Peyer's patch (tissue), 4 donors: ENCODE data around the gene CCDC92B. TPM values are rescaled to one million over a fixed set of nuclear protein-coding genes. Genes with fewer than 3 reads are reported as not detected.

ENCODE experiments used
- DNase-seq, 3 donors: peaks; one replicate each; pipeline ENCODE4 v3.0.0-alpha.2; 2017 to 2019
- H3K27ac ChIP-seq, 4 donors: fragments of 200-600 bp; sonication (generic); one replicate each; pipeline ENCODE4 v1.5.1; 2016 to 2019
- H3K27me3 ChIP-seq, 2 donors: fragments of 200-600 bp; sonication (generic); one replicate each; pipeline ENCODE4 v1.5.1; 2019
- H3K36me3 ChIP-seq, 3 donors: fragments of 200-600 bp; sonication (generic); one replicate each; pipeline ENCODE4 v1.5.1; 2016 to 2019
- H3K4me1 ChIP-seq, 4 donors: fragments of 200-600 bp; sonication (generic); one replicate each; pipeline ENCODE4 v1.5.1; 2016 to 2019
- H3K4me3 ChIP-seq, 4 donors: fragments of 200-600 bp; sonication (generic); 1 replicate in 3 of 4; 2 replicates in 1 of 4; pipeline ENCODE4 v1.5.1; 2016 to 2019; ENCODE audit warnings: mild to moderate bottlenecking in 1 of 4
- H3K9me3 ChIP-seq, 4 donors: fragments of 200-600 bp; sonication (generic); one replicate each; pipeline ENCODE4 v1.5.1; 2016 to 2019; ENCODE audit warnings: mild to moderate bottlenecking in 1 of 4
- CTCF ChIP-seq, 6 experiments: fragments of 450-650 bp in 4 of 6; fragments of 200-600 bp in 2 of 6; sonication (generic) in 1 of 6; IDR thresholded peaks; one replicate each; pipeline ENCODE4 v1.5.1; 2017 to 2019; ENCODE audit warnings: antibody characterized with exemption in 6 of 6, mild to moderate bottlenecking in 3 of 6, moderate library complexity in 1 of 6
- POLR2A ChIP-seq, 2 donors: fragments of 450-650 bp; IDR thresholded peaks; one replicate each; pipeline ENCODE4 v1.5.1; 2017; ENCODE audit warnings: antibody characterized with exemption in 2 of 2, mild to moderate bottlenecking in 2 of 2, moderate library complexity in 2 of 2
- total RNA-seq, 4 donors: library from RNA; depleted of rRNA; stranded (reverse); fragments of >200 nt; gene quantifications; one replicate each; pipeline ENCODE4 v1.1.0, GENCODE V29; 2016

Gene CCDC92B
- total RNA-seq, 4 donors from 2014 or later = 1.5 to 1.6 TPM; not detected in 2

DNA sequence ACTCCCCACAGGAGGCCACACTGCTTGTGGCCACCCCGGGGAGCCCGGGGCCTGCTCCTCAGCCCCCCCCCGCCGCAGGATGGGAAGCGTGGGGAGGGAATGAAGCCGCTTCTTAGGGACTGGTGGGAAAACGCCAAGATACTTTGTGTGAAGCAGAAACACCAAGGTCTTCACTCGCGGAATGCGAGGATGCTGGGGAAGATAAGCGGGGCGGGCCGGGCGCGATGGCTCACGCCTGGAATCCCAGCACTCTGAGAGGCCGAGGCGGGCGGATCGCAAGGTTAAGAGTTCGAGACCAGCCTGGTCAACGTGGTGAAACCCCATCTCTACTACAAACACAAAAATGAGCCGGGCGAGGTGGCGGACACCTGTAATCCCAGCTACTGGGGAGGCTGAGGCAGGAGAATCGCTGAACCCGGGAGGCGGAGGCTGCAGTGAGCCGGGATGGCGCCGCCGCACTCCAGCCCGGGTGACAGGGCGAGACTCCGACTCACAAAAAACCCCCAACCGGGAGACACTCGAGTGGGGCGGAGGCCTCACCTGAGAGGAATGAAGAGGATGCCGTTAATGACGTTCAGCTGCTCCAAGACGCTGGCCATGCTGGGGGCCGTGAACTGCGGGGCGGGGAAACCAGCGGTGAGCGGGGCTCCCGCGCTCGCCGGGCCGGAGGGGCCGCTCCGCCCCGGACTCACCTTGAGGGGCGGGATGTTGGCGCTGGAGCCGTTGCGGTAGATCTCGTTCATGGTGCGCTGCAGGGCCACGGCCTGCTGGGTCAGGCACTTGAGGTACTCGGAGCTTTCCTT is 58.2 kb downstream of the CCDC92B start:
- peak; percentile 15 to 43 (median 43) for DNase-seq
- Histone ChIP-seq H3K4me1 (no peaks in the 10 kb centered on the region), H3K4me3 (no peak overlapping the region), H3K36me3 (peaks cover 0 to 67% (median 0%) of the 10 kb centered on the region in 3 donors), H3K27me3 (no peaks in the 10 kb centered on the region), H3K9me3 (no peaks in the 10 kb centered on the region), H3K27ac (no peak overlapping the region)
- TF ChIP-seq CTCF (IDR thresholded peaks at IDR 0.05) (no peak), POLR2A (IDR thresholded peaks at IDR 0.05) (no peak)

DNA sequence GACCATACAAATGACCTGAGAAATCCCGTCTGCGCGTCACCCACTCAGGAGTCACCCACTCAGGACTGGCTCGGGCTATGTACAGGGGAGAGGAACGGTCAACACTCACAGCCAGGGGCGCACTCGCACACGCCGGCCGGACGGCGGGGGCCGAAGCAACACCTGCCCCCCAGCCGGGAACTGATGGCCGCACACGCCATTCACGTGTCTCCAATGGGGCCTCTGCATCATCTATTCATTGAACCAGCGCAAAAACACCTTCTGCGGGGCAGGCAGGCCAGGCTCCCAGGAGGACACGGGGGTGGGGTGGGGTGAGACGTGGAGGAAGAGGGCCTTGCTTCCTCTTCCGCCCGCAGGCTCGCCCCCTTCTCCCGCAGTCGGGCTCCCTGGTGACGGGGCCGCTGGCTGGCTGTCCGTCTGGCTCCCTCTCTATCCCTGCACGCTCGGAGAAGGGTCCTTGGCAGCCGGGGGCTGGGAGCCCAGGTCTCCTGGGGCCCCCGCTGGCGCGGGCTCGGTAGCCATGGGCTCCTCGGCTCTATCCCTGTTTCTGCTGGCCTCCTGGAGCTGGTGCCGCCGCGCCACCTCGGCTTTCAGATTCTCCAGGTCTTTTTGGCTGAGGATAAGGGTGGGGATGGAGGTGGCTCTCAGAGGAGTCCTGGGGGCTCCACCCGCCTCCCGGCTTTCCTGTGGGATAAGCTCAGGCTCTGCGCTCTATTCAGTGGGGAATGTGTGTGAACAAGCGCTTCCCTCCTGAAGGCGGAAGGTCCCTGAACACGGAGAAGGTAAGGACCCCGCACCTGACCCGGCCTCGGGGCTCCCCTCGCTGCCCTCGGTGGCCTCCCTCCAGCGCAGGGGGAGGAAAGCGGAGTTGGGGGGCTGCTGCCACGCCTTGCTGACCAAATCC is 59.0 kb downstream of the CCDC92B start:
- H3K36me3 ChIP-seq = peaks cover 0 to 59% (median 0%) of the 10 kb centered on the region in 3 donors
- H3K9me3 ChIP-seq = no peaks in the 10 kb centered on the region
- no peak overlapping the region for H3K27ac ChIP-seq
- TF ChIP-seq POLR2A (IDR thresholded peaks at IDR 0.05) (no peak), CTCF (IDR thresholded peaks at IDR 0.05) (no peak)
- DNase-seq = peak in 2 of 3 donors; percentile 14 to 49
- no peaks in the 10 kb centered on the region for H3K27me3 ChIP-seq
- no peak overlapping the region for H3K4me3 ChIP-seq
- no peaks in the 10 kb centered on the region for H3K4me1 ChIP-seq

DNA sequence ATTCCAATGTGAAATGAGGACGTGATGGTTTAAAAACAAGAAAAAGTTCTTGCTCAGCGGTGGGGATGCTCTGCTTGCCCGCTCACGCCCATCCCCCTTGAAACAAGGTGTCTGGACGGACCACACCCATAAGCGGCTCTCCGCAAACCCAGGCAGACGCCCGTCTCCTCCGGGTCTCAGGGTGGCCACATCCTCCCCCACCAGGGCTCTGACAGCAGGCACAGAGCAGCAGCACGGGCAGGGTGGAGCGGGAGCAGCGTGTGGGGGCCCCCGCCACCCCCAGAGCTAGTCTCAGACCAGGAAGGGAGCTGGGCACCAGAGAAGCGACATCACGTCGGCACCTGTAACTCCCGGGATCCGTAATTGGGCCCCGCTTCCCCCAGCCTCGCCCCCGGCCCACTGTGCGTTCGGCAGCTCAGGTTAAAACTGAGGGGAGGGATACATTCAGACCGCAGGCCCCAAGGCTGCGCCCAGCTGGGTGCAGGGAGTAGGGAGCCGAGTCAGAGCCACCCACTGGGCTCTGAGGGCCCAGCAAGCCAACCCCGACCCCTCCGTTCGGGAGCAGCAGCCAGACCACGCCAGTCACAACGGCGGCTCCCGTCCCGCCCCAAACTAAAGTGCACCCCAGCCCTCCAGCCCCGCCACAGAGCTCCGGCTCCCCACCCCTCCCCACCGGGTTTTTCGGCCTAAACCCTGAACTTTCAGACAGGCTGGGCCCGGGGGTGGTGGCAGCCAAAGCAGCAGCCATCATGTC is 59.9 kb downstream of the CCDC92B start:
- no peak overlapping the region for H3K4me3 ChIP-seq
- H3K4me1 ChIP-seq = no peaks in the 10 kb centered on the region
- peaks cover 0 to 50% (median 0%) of the 10 kb centered on the region in 3 donors for H3K36me3 ChIP-seq
- H3K9me3 ChIP-seq = no peaks in the 10 kb centered on the region
- H3K27me3 ChIP-seq = no peaks in the 10 kb centered on the region
- no peak overlapping the region for H3K27ac ChIP-seq
- TF ChIP-seq CTCF (IDR thresholded peaks at IDR 0.05) (no peak), POLR2A (IDR thresholded peaks at IDR 0.05) (no peak)
- DNase-seq = peak; percentile 35 to 67 (median 52)

DNA sequence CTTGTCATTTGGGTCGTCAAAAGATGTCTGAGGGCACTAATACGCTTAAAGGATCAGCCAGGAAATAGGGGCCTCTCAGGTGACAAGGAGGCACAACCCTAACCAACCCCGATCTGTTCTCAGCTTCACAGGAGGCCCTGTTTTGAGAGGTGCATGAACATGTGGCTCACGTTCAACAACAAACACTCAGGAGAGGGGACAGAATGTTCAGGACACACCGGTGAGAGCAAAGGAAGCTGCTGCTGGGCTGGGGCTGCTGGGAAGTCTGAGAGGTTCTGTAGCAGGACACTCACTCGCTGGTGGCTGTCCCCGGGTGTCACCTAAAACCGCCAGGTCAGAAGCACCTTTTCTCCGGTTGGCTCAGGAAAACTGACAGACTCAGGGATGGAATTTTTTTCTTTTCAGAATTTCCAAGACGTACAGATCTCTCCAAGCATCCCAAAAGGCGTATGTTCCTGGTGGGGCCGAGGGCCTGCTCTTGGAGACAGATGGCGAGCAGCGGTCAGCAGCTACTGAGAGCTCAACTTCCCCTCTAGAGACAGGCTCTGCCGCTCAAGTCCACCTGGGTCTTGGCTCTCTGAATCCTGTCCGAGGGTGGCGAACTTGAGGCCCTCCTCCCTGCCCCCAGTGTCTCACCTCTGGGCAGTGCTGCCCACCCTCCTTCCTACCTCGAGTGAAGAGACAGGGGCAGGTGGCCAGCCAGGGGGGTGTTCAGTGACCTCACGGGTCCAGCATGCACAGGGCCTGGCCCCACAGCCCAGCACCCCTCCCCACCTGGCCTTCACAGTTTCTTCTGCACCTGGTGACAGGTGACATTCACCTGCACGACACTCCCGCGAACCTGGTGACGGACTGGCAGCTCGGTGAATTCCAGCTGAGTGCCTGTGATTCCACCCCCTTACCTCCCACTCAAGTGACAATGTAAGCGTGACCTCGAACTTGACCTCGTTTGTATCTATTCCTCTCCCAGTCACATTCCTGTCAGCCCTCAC is 60.8 kb downstream of the CCDC92B start:
- no peaks in the 10 kb centered on the region for H3K9me3 ChIP-seq
- H3K4me1 ChIP-seq = no peaks in the 10 kb centered on the region
- H3K27ac ChIP-seq = no peak overlapping the region
- H3K27me3 ChIP-seq = no peaks in the 10 kb centered on the region
- H3K36me3 ChIP-seq = peaks cover 0 to 49% (median 0%) of the 10 kb centered on the region in 3 donors
- TF ChIP-seq CTCF (IDR thresholded peaks at IDR 0.05) (no peak), POLR2A (IDR thresholded peaks at IDR 0.05) (no peak)
- DNase-seq = peak; percentile 15 to 53 (median 50)
- H3K4me3 ChIP-seq = no peak overlapping the region
